Lung (tissue), 12 donors: ENCODE measurements around the gene HOXC5. TPM values are rescaled to one million over a fixed set of nuclear protein-coding genes. Genes with fewer than 3 reads are reported as not detected.
A peak's percentile ranks its signal among the peaks of the same experiment; 100 is the strongest.

Experiments used
- ATAC-seq: fragments of 200-7000 bp; cut with Tn5 transposase; one replicate; pipeline ENCODE4 v1.9.1; 2020; ENCODE audit warnings: moderate number of reproducible peaks; ENCODE audit not compliant: insufficient read depth, low FRiP score
- DNase-seq, 3 donors: peaks; one replicate each; pipeline ENCODE4 v3.0.0-alpha.2; 2013 to 2017
- H3K27ac ChIP-seq, 2 donors: one replicate each; pipeline ENCODE4 v1.5.1; 2013; ENCODE audit warnings: mild to moderate bottlenecking in 2 of 2, moderate library complexity in 2 of 2, control low read depth in 1 of 2, inconsistent platforms in 1 of 2, low read depth in 1 of 2, low read length in 1 of 2
- H3K27me3 ChIP-seq, 3 donors: one replicate each; pipeline ENCODE4 v1.5.1; 2013; ENCODE audit warnings: low read length in 2 of 3; ENCODE audit not compliant: control insufficient read depth in 3 of 3, insufficient read depth in 3 of 3
- H3K36me3 ChIP-seq, 4 donors: one replicate each; pipeline ENCODE4 v1.5.1; 2013; ENCODE audit warnings: low read length in 4 of 4, mild to moderate bottlenecking in 1 of 4, moderate library complexity in 1 of 4; ENCODE audit not compliant: control insufficient read depth in 4 of 4, insufficient read depth in 4 of 4
- H3K4me1 ChIP-seq, 5 donors: one replicate each; pipeline ENCODE4 v1.5.1; 2013; ENCODE audit warnings: low read length in 5 of 5, mild to moderate bottlenecking in 2 of 5, moderate library complexity in 1 of 5; ENCODE audit not compliant: control insufficient read depth in 5 of 5, insufficient read depth in 5 of 5
- H3K4me3 ChIP-seq: one replicate; pipeline ENCODE4 v1.5.1; 2013; ENCODE audit warnings: mild to moderate bottlenecking, control low read depth, moderate library complexity
- H3K9ac ChIP-seq, 2 donors: one replicate each; pipeline ENCODE4 v1.5.1; 2013; ENCODE audit warnings: low read length in 2 of 2, control low read depth in 1 of 2; ENCODE audit not compliant: insufficient read depth in 1 of 2
- H3K9me3 ChIP-seq, 4 donors: one replicate each; pipeline ENCODE4 v1.5.1; 2013; ENCODE audit warnings: low read length in 3 of 4, mild to moderate bottlenecking in 1 of 4, moderate library complexity in 1 of 4; ENCODE audit not compliant: control insufficient read depth in 4 of 4, insufficient read depth in 3 of 4
- CTCF ChIP-seq: IDR thresholded peaks from 2 replicates; pipeline ENCODE4 v1.5.1; 2012; ENCODE audit warnings: mild to moderate bottlenecking; ENCODE audit errors: control extremely low read depth, extremely low read depth
- WGBS, 2 donors: extraction: QIAGEN DNeasy Blood & Tissue Kit; methylation state at CpG; one replicate each; pipeline ENCODE4 v1.1.7; 2013; 5-methylcytosine and 5-hydroxymethylcytosine counted together
- polyA plus RNA-seq, 2 donors: library from polyadenylated mRNA; stranded (reverse); fragments of 200-250 nt; gene quantifications; one replicate each; pipeline ENCODE4 v1.2.1, GENCODE V29; 2013
- total RNA-seq, 2 donors: library from RNA; depleted of rRNA in 1 of 2; stranded (reverse); fragments of >200 nt in 1 of 2; gene quantifications; one replicate each; pipeline ENCODE4 v1.2.1, GENCODE V29; 2014 to 2021
- donor health status: control.
- donor health status: control.
- donor health status: Bipolar disorder and iron deficiency.
- donor health status: healthy.
- donor health status: DM: yes; HTN: yes; CAD: no.

The HOXC5 gene
- total and polyA plus RNA-seq, 4 donors, result 0.08 to 0.26 (median 0.17) TPM

GRCh38 chr12:54028314-54029201, 4.3 kb upstream of the HOXC5 start, which contains the start of gene HOXC6:
Gene HOXC6 (plus strand): TSS chr12:54028440. CDS start chr12:54028522, 82 bp downstream.
- H3K9me3 ChIP-seq, result peaks cover 0 to 11% (median 0%) of the 10 kb centered on the region in 4 donors
- H3K36me3 ChIP-seq, result no peaks in the 10 kb centered on the region
- no peak for TF ChIP-seq CTCF
- peak in 1 of 3 donors; percentile 64 for DNase-seq
- peaks cover 0 to 32% (median 0%) of the 10 kb centered on the region in 5 donors for H3K4me1 ChIP-seq
- no peak for ATAC-seq
- H3K27ac ChIP-seq, result no peak within 1 kb of the TSS
- WGBS, 2 donors, result 5 to 7% methylated on average over 36 of the region's 36 CpGs
- peak within 1 kb of the TSS in 1 of 2 donors; percentile 40 for H3K9ac ChIP-seq
- H3K27me3 ChIP-seq, result peaks cover 7 to 88% (median 71%) of the 10 kb centered on the region in 3 donors
- no peak within 1 kb of the TSS for H3K4me3 ChIP-seq

GRCh38 chr12:54029529-54030441, 3.1 kb upstream of the HOXC5 start:
- no peak for DNase-seq
- H3K4me1 ChIP-seq, result peaks cover 0 to 31% (median 0%) of the 10 kb centered on the region in 5 donors
- no peak overlapping the region for H3K9ac ChIP-seq
- H3K4me3 ChIP-seq, result no peak overlapping the region
- no peak for TF ChIP-seq CTCF
- H3K36me3 ChIP-seq, result no peaks in the 10 kb centered on the region
- peaks cover 0 to 11% (median 0%) of the 10 kb centered on the region in 4 donors for H3K9me3 ChIP-seq
- H3K27ac ChIP-seq, result no peak overlapping the region
- no peak for ATAC-seq
- H3K27me3 ChIP-seq, result peaks cover 14 to 86% (median 66%) of the 10 kb centered on the region in 3 donors
- 16 to 23% methylated on average over 52 to 53 of the region's 53 CpGs for WGBS, 2 donors

- no peak for TF ChIP-seq CTCF
- ATAC-seq (no peak), DNase-seq (no peak)
- no peak overlapping the region for H3K27ac ChIP-seq
- H3K27me3 ChIP-seq, result peaks cover 19 to 86% (median 66%) of the 10 kb centered on the region in 3 donors
- H3K9ac ChIP-seq, result no peak overlapping the region
- H3K4me3 ChIP-seq, result no peak overlapping the region
- peaks cover 0 to 11% (median 0%) of the 10 kb centered on the region in 4 donors for H3K9me3 ChIP-seq
- H3K4me1 ChIP-seq, result peaks cover 0 to 25% (median 0%) of the 10 kb centered on the region in 5 donors
- WGBS, 2 donors, result 32 to 38% methylated on average over 7 of the region's 7 CpGs
- H3K36me3 ChIP-seq, result no peaks in the 10 kb centered on the region
Measured at GRCh38 chr12:54030442-54030801, 2.4 kb upstream of the HOXC5 start.
